Keratinocyte (primary cell): Measurements from ENCODE around the gene FMNL2. TPM values are rescaled to one million over a fixed set of nuclear protein-coding genes. Genes with fewer than 3 reads are reported as not detected.

Source experiments
- DNase-seq: peaks from one replicate; pipeline ENCODE4 v3.0.0-alpha.2; 2011; ENCODE audit warnings: low read depth, missing footprints, low spot score
- FAIRE-seq: peaks from 2 replicates; lab custom pipeline; 2011; peaks lifted over from hg19 to GRCh38; lab: Jason Lieb, UNC
- H2AFZ ChIP-seq: 2 replicates; pipeline ENCODE4 v1.6.0; 2012; ENCODE audit warnings: low read length, control low read depth, inconsistent platforms; ENCODE audit not compliant: control insufficient read depth
- H3K27ac ChIP-seq: 2 replicates; pipeline ENCODE4 v1.5.1; 2011; ENCODE audit warnings: low read length; ENCODE audit not compliant: control insufficient read depth, insufficient read depth
- H3K27me3 ChIP-seq: 3 replicates; pipeline ENCODE4 v1.6.0; 2011; ENCODE audit warnings: low read length; ENCODE audit not compliant: control insufficient read depth, insufficient read depth; ENCODE audit errors: extremely low read depth
- H3K36me3 ChIP-seq, 2 experiments: 2 replicates in 1 of 2; 3 replicates in 1 of 2; pipeline ENCODE4 v1.5.1; 2011; ENCODE audit warnings: low read length in 2 of 2, mild to moderate bottlenecking in 1 of 2; ENCODE audit not compliant: control insufficient read depth in 2 of 2, insufficient read depth in 2 of 2; ENCODE audit errors: extremely low read depth in 1 of 2
- H3K4me1 ChIP-seq: 3 replicates; pipeline ENCODE4 v1.5.1; 2011; ENCODE audit warnings: low read length; ENCODE audit not compliant: control insufficient read depth, insufficient read depth; ENCODE audit errors: extremely low read depth
- H3K4me2 ChIP-seq: 3 replicates; pipeline ENCODE4 v1.6.0; 2011; ENCODE audit warnings: low read depth, low read length; ENCODE audit not compliant: control insufficient read depth, insufficient read depth; ENCODE audit errors: extremely low read depth
- H3K4me3 ChIP-seq, 3 experiments: fragments of 200-600 bp in 1 of 3; sonication (generic) in 1 of 3; 2 replicates in 2 of 3; 3 replicates in 1 of 3; pipeline ENCODE4 v1.5.1; 2011 to 2016; ENCODE audit warnings: low read length in 3 of 3, mild to moderate bottlenecking in 3 of 3, control low read depth in 2 of 3, inconsistent platforms in 1 of 3, low read depth in 1 of 3, mixed read lengths in 1 of 3, mixed run types in 1 of 3, moderate library complexity in 1 of 3; ENCODE audit not compliant: control insufficient read depth in 2 of 3, insufficient read depth in 2 of 3; ENCODE audit errors: extremely low read depth in 1 of 3
- H3K79me2 ChIP-seq: 2 replicates; pipeline ENCODE4 v1.6.0; 2012; ENCODE audit warnings: low read length; ENCODE audit not compliant: control insufficient read depth, insufficient read depth
- H3K9ac ChIP-seq: 3 replicates; pipeline ENCODE4 v1.6.0; 2011; ENCODE audit warnings: low read length; ENCODE audit not compliant: control insufficient read depth, insufficient read depth; ENCODE audit errors: extremely low read depth
- H3K9me1 ChIP-seq: 3 replicates; pipeline ENCODE4 v1.6.0; 2011; ENCODE audit warnings: low read length; ENCODE audit not compliant: control insufficient read depth, insufficient read depth; ENCODE audit errors: extremely low read depth
- H3K9me3 ChIP-seq: 2 replicates; pipeline ENCODE4 v1.5.1; 2012; ENCODE audit warnings: low read depth, low read length; ENCODE audit not compliant: control insufficient read depth
- H4K20me1 ChIP-seq: 3 replicates; pipeline ENCODE4 v1.6.0; 2011; ENCODE audit warnings: low read length; ENCODE audit not compliant: control insufficient read depth, insufficient read depth; ENCODE audit errors: extremely low read depth
- CTCF ChIP-seq, 3 experiments: IDR thresholded peaks in 1 of 3; conservative IDR thresholded peaks in 1 of 3; optimal IDR thresholded peaks in 1 of 3; 2 replicates in 2 of 3; 3 replicates in 1 of 3; pipeline versions ENCODE3 to v1.5.1; 2011; ENCODE audit warnings: low read length in 3 of 3, mild to moderate bottlenecking in 3 of 3, moderate library complexity in 2 of 3, control low read depth in 1 of 3, inconsistent platforms in 1 of 3; ENCODE audit not compliant: insufficient read depth in 2 of 3; ENCODE audit errors: extremely low read depth in 1 of 3
- EZH2 ChIP-seq: IDR thresholded peaks from one replicate; pipeline ENCODE4 v1.6.1; 2012; ENCODE audit warnings: inconsistent platforms, mild to moderate bottlenecking, low read length, moderate library complexity
- dilution Hi-C: fragments of 300-500 bp; cut with MboI; formaldehyde crosslinking; loops from one replicate; pipeline ENCODE4 v1.7.0; 2020; ENCODE audit warnings: low sequenced_read_pairs; ENCODE audit not compliant: extremely low pct_ligation_motif_present
- polyA plus RNA-seq, 5 experiments: library from polyadenylated mRNA; depleted of rRNA in 3 of 5; stranded (reverse) in 3 of 5; stranded (forward) in 1 of 5; unstranded in 1 of 5; fragments of >200 nt; gene quantifications; 1 replicate in 1 of 5; 2 replicates in 3 of 5; 3 replicates in 1 of 5; pipeline versions ENCODE4 v1.2.1 to v1.2.3, GENCODE V29; 2011 to 2012; ENCODE audit warnings: missing spikeins in 2 of 5, low read depth in 1 of 5, low replicate concordance in 1 of 5

FMNL2 gene
- polyA plus RNA-seq, 1 donor (not counting 4 experiments of a cell fraction or from before 2014, with no cell fraction given), result 62.7 TPM

GRCh38 chr2:152577579-152577978 lies 242.6 kb downstream of the FMNL2 start:
- no peak overlapping the region for H3K4me3 ChIP-seq
- no peak overlapping the region for H2AFZ ChIP-seq
- TF ChIP-seq CTCF (optimal IDR thresholded peaks at IDR 0.05 in 1 of 3, IDR thresholded peaks at IDR 0.05 in 1 of 3, conservative IDR thresholded peaks at IDR 0.05 in 1 of 3; ENCODE audit: extremely low read depth in 1 of 3, insufficient read depth in 2 of 3, low read length in 3 of 3), result no peak
- TF ChIP-seq EZH2, result no peak
- dilution Hi-C loops, result no loop called here
- peaks cover 10 to 17% of the 10 kb centered on the region in 2 experiments for H3K36me3 ChIP-seq
- peaks cover 9% of the 10 kb centered on the region for H3K4me1 ChIP-seq
- no peaks in the 10 kb centered on the region for H3K9me1 ChIP-seq
- no peaks in the 10 kb centered on the region for H4K20me1 ChIP-seq
- FAIRE-seq (no peak), DNase-seq (no peak)
- no peak overlapping the region for H3K27ac ChIP-seq
- H3K9me3 ChIP-seq, result no peaks in the 10 kb centered on the region
- H3K4me2 ChIP-seq, result no peak overlapping the region
- no peak overlapping the region for H3K9ac ChIP-seq
- no peaks in the 10 kb centered on the region for H3K27me3 ChIP-seq
- peaks cover 2% of the 10 kb centered on the region for H3K79me2 ChIP-seq

- no peak for DNase-seq
- H3K9me3 ChIP-seq, result no peaks in the 10 kb centered on the region
- no peak for FAIRE-seq
- H3K27me3 ChIP-seq, result no peaks in the 10 kb centered on the region
- H3K4me3 ChIP-seq, result no peak overlapping the region
- dilution Hi-C loops, result no loop called here
- H3K36me3 ChIP-seq, result peaks cover 10 to 25% of the 10 kb centered on the region in 2 experiments
- H3K4me2 ChIP-seq, result no peak overlapping the region
- TF ChIP-seq CTCF (optimal IDR thresholded peaks at IDR 0.05 in 1 of 3, IDR thresholded peaks at IDR 0.05 in 1 of 3, conservative IDR thresholded peaks at IDR 0.05 in 1 of 3; ENCODE audit: extremely low read depth in 1 of 3, insufficient read depth in 2 of 3, low read length in 3 of 3) (no peak), EZH2 (no peak)
- H3K79me2 ChIP-seq, result peaks cover 2% of the 10 kb centered on the region
- H3K9me1 ChIP-seq, result no peaks in the 10 kb centered on the region
- no peak overlapping the region for H3K9ac ChIP-seq
- no peaks in the 10 kb centered on the region for H4K20me1 ChIP-seq
- H3K4me1 ChIP-seq, result no peaks in the 10 kb centered on the region
- no peak overlapping the region for H2AFZ ChIP-seq
- H3K27ac ChIP-seq, result no peak overlapping the region
Observed at GRCh38 chr2:152578573-152578972, 243.6 kb downstream of the FMNL2 start.
